Gastrocnemius medialis (tissue), 4 donors: ENCODE data around the gene FAM135A. TPM values are rescaled to one million over a fixed set of nuclear protein-coding genes. Genes with fewer than 3 reads are reported as not detected.

Experiments used
- ATAC-seq, 2 donors: fragments of 150-250 bp; one replicate each; pipeline ENCODE4 v1.9.1; 2016
- DNase-seq, 2 donors: peaks; one replicate each; pipeline ENCODE4 v3.0.0-alpha.2; 2019
- H3K27ac ChIP-seq, 4 donors: fragments of 200-600 bp; sonication (generic); 1 replicate in 1 of 4; 2 replicates in 3 of 4; pipeline ENCODE4 v1.5.1; 2016 to 2018; ENCODE audit warnings: mild to moderate bottlenecking in 2 of 4, moderate library complexity in 1 of 4
- H3K27me3 ChIP-seq, 3 donors: fragments of 200-600 bp; sonication (generic) in 2 of 3; 1 replicate in 1 of 3; 2 replicates in 2 of 3; pipeline versions ENCODE4 v1.5.1 to v1.6.0; 2016 to 2019; ENCODE audit warnings: mild to moderate bottlenecking in 1 of 3, moderate library complexity in 1 of 3
- H3K36me3 ChIP-seq, 2 donors: fragments of 200-600 bp; sonication (generic) in 1 of 2; one replicate each; pipeline ENCODE4 v1.5.1; 2017 to 2018
- H3K4me1 ChIP-seq, 2 donors: fragments of 200-600 bp; sonication (generic) in 1 of 2; one replicate each; pipeline ENCODE4 v1.5.1; 2016 to 2017; ENCODE audit warnings: mild to moderate bottlenecking in 2 of 2
- H3K4me3 ChIP-seq, 4 donors: fragments of 200-600 bp; sonication (generic) in 3 of 4; 1 replicate in 1 of 4; 2 replicates in 3 of 4; pipeline ENCODE4 v1.5.1; 2016 to 2019; ENCODE audit warnings: mild to moderate bottlenecking in 2 of 4
- H3K9me3 ChIP-seq, 3 donors: fragments of 200-600 bp; sonication (generic) in 2 of 3; 1 replicate in 1 of 3; 2 replicates in 2 of 3; pipeline ENCODE4 v1.5.1; 2016 to 2019
- POLR2A ChIP-seq, 2 donors: fragments of 450-650 bp; IDR thresholded peaks; one replicate each; pipeline ENCODE4 v1.6.1; 2017; ENCODE audit warnings: antibody characterized with exemption in 2 of 2, mild to moderate bottlenecking in 2 of 2, moderate library complexity in 2 of 2
- in situ Hi-C, 4 donors: fragments of 200-750 bp; cut with MboI; loops; one replicate each; pipeline versions ENCODE4 v1.15.0 to v1.8.0; 2017; ENCODE audit warnings: low sequenced_read_pairs in 4 of 4
- intact Hi-C: fragments of 100-400 bp; cut with DNase I; formaldehyde crosslinking; loops from one replicate; pipeline ENCODE4 v1.15.1; 2023; ENCODE audit warnings: low total_unique reads
- total RNA-seq, 4 donors: library from RNA; depleted of rRNA; stranded (reverse); fragments of >200 nt; gene quantifications; one replicate each; pipeline versions ENCODE4 v1.1.0 to v1.2.3, GENCODE V29; 2016
- TF ChIP-seq, protein P1 (sequence below), 5 experiments: fragments of 450-650 bp in 3 of 5; fragments of 200-600 bp in 2 of 5; sonication (generic) in 2 of 5; IDR thresholded peaks in 4 of 5; conservative IDR thresholded peaks in 1 of 5; 1 replicate in 4 of 5; 2 replicates in 1 of 5; pipeline ENCODE4 v1.5.1; 2016 to 2019; ENCODE audit warnings: antibody characterized with exemption in 5 of 5, mild to moderate bottlenecking in 3 of 5, moderate library complexity in 3 of 5

The FAM135A gene
- total RNA-seq, 4 donors from 2014 or later = 9.3 to 18.4 (median 12.9) TPM

DNA sequence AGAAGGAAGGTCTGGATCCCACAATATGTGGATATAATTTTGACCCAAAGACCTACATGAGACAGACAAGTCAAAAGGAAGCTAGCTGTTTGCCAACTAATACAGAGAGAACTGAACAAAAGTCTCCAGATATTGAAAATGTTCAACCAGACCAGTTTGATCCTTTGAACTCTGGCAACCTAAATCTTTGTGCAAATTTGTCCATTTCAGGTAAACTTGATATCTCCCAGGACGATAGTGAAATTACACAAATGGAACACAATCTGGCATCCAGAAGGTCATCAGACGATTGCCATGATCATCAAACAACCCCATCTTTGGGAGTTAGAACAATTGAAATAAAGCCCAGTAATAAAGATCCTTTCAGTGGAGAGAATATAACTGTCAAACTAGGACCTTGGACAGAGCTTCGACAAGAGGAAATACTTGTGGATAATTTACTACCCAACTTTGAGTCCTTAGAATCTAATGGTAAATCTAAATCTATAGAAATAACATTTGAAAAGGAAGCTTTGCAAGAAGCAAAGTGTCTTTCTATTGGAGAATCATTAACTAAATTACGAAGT lies 111.5 kb downstream of the FAM135A start:
- no peak for ATAC-seq
- intact Hi-C loops = no loop called here
- peaks cover 0 to 5% of the 10 kb centered on the region in 2 donors for H3K36me3 ChIP-seq

DNA sequence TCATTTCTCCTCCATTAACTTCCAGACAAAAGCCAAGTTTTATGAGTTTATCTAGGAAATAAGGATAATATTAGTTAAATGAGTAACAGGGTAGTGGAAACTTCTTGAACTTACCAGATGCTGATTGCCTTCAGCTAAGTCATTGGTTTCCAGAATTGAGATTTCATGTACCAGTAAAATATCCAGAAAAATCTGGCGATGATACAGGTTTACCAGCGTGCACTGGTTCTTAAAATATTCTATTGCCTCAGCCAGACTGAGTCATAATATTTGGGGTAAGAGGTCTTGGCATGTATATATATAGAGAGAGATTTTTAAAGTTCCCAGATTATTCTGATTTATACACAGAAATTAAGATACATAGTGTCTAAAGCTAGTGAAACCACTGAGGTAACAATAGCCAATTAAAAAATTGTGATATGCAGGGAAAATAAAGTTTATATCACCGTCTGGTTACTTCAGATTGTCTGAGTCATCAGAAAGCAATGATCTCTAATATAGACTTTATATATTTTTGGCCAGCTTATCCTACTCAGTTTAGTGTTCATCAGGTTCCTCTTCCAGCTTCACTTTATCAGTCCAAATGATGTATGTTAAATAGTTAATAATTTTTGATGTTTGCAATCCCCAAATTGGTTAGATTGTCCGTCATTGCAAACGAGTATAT lies 113.9 kb downstream of the FAM135A start:
- H3K27me3 ChIP-seq = no peaks in the 10 kb centered on the region
- DNase-seq = no peak

More for the DNA sequence above, 111.5 kb downstream of the FAM135A start:
- Histone ChIP-seq H3K4me3 (no peak overlapping the region), H3K9me3 (no peaks in the 10 kb centered on the region), H3K27ac (no peak overlapping the region), H3K4me1 (no peaks in the 10 kb centered on the region), H3K27me3 (no peaks in the 10 kb centered on the region)
- no peak for TF ChIP-seq POLR2A (IDR thresholded peaks at IDR 0.05)
- no peak for DNase-seq
- in situ Hi-C loops = loop anchor here in 2 of 4 donors (25.0 kb wide), 1 partner anchor 362 kb away; no protein-coding TSS in a partner anchor

DNA sequence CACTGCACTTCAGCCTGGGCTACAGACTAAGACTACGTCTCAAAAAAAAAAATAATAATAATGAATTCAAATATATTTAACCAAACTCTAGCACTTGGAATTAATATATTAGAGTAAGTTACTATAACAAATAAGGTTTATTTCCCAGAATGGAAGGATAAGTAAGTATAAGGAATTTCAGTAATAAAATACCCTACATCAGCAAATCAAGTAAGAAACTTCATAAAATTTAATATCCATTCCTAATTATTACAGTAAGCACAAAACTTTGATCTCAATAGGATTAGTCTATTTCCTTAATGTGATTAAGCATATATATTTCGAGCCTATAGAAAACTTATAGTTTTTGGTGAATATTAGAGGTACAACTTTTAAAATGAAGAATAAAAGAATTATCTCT lies 116.7 kb downstream of the FAM135A start:
- H3K27ac ChIP-seq = no peak overlapping the region
- H3K4me3 ChIP-seq = no peak overlapping the region
- TF ChIP-seq POLR2A (IDR thresholded peaks at IDR 0.05) = no peak
- TF ChIP-seq, protein P1, sequence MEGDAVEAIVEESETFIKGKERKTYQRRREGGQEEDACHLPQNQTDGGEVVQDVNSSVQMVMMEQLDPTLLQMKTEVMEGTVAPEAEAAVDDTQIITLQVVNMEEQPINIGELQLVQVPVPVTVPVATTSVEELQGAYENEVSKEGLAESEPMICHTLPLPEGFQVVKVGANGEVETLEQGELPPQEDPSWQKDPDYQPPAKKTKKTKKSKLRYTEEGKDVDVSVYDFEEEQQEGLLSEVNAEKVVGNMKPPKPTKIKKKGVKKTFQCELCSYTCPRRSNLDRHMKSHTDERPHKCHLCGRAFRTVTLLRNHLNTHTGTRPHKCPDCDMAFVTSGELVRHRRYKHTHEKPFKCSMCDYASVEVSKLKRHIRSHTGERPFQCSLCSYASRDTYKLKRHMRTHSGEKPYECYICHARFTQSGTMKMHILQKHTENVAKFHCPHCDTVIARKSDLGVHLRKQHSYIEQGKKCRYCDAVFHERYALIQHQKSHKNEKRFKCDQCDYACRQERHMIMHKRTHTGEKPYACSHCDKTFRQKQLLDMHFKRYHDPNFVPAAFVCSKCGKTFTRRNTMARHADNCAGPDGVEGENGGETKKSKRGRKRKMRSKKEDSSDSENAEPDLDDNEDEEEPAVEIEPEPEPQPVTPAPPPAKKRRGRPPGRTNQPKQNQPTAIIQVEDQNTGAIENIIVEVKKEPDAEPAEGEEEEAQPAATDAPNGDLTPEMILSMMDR (IDR thresholded peaks at IDR 0.05 in 4 of 5, conservative IDR thresholded peaks at IDR 0.05 in 1 of 5) = no peak
- no peaks in the 10 kb centered on the region for H3K27me3 ChIP-seq
- no peaks in the 10 kb centered on the region for H3K9me3 ChIP-seq
- H3K36me3 ChIP-seq = peaks cover 0 to 7% of the 10 kb centered on the region in 2 donors
- ATAC-seq (no peak), DNase-seq (no peak)
- H3K4me1 ChIP-seq = no peaks in the 10 kb centered on the region
- intact Hi-C loops (no loop called here), in situ Hi-C loops (loop anchor here in 2 of 4 donors (25.0 kb wide), 1 partner anchor 357 kb away; no protein-coding TSS in a partner anchor)

More for the DNA sequence above, 113.9 kb downstream of the FAM135A start:
- Histone ChIP-seq H3K4me1 (no peaks in the 10 kb centered on the region), H3K36me3 (peaks cover 0 to 5% of the 10 kb centered on the region in 2 donors), H3K9me3 (no peaks in the 10 kb centered on the region), H3K4me3 (no peak overlapping the region), H3K27ac (no peak overlapping the region)
- in situ Hi-C loops = loop anchor here in 2 of 4 donors (25.0 kb wide), 1 partner anchor 360 kb away; no protein-coding TSS in a partner anchor
- no peak for ATAC-seq
- intact Hi-C loops = no loop called here
- TF ChIP-seq, protein P1 (IDR thresholded peaks at IDR 0.05 in 4 of 5, conservative IDR thresholded peaks at IDR 0.05 in 1 of 5) = no peak
- TF ChIP-seq POLR2A (IDR thresholded peaks at IDR 0.05) = no peak

DNA sequence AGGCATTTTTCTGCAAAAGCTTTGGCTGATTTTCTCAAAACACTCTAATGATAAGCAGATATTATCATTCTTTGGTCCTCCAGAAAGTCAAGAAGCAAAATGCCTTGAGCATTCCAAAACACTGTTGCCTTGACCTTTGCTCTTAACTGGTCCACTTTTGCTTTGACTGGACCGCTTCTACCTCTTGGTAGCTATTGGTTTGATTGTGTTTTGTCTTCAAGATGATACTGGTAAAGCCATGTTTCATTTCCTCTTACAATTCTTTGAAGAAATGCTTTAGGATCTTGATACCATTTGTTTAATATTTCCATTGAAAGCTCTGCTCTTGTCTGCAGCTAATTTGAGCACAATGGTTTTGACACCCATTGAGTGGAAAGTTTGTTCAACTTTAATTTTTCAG lies 117.8 kb downstream of the FAM135A start:
- no peaks in the 10 kb centered on the region for H3K4me1 ChIP-seq
- no peak overlapping the region for H3K27ac ChIP-seq
- TF ChIP-seq, protein P1 (IDR thresholded peaks at IDR 0.05 in 4 of 5, conservative IDR thresholded peaks at IDR 0.05 in 1 of 5) = no peak
- no peaks in the 10 kb centered on the region for H3K9me3 ChIP-seq
- ATAC-seq (no peak), DNase-seq (no peak)
- H3K27me3 ChIP-seq = no peaks in the 10 kb centered on the region
- H3K4me3 ChIP-seq = no peak overlapping the region
- H3K36me3 ChIP-seq = peaks cover 0 to 6% of the 10 kb centered on the region in 2 donors
- in situ Hi-C loops (loop anchor here in 2 of 4 donors (25.0 kb wide), 1 partner anchor 356 kb away; no protein-coding TSS in a partner anchor), intact Hi-C loops (no loop called here)

DNA sequence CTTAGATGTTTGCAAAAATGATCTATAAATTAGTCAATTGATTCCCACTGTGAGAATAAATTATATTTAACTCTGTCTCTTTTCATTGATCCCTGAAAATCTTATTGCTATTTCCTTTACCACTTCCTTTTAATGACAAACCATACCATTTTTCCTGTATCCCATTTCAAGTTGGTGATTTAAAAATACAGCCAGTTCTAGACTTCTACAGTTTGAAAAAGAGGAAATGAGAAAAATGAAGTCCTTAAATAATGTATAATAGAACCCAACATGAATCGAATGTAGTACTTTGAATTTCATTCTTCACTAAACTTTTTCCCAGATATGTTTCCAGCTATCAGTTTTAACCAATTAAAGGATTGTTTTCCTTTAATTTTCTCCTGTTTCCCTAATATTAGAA lies 124.0 kb downstream of the FAM135A start:
- intact Hi-C loops = no loop called here
- Histone ChIP-seq H3K4me1 (no peaks in the 10 kb centered on the region), H3K27me3 (no peaks in the 10 kb centered on the region), H3K36me3 (peaks cover 0 to 14% of the 10 kb centered on the region in 2 donors), H3K4me3 (no peak overlapping the region), H3K27ac (no peak overlapping the region), H3K9me3 (no peaks in the 10 kb centered on the region)
- ATAC-seq (no peak), DNase-seq (no peak)
- no peak for TF ChIP-seq POLR2A (IDR thresholded peaks at IDR 0.05)
- TF ChIP-seq, protein P1 (IDR thresholded peaks at IDR 0.05 in 4 of 5, conservative IDR thresholded peaks at IDR 0.05 in 1 of 5) = no peak
- in situ Hi-C loops = loop anchor here in 2 of 4 donors (25.0 kb wide), 1 partner anchor 350 kb away; no protein-coding TSS in a partner anchor
